Measurements from ENCODE around the gene CNTNAP2. TPM values are rescaled to one million over a fixed set of nuclear protein-coding genes. Genes with fewer than 3 reads are reported as not detected.

The CNTNAP2 gene
- total RNA-seq, 4 donors from 2014 or later, result 0.42 TPM; not detected in 3

- Histone ChIP-seq H3K9me3 (no peaks in the 10 kb centered on the region), H3K36me3 (no peaks in the 10 kb centered on the region), H3K27me3 (no peaks in the 10 kb centered on the region), H3K4me1 (no peaks in the 10 kb centered on the region), H3K4me3 (no peak overlapping the region), H3K27ac (no peak overlapping the region)
- no peak for DNase-seq (ENCODE audit: low spot score in 2 of 2)
- 85 to 93% methylated on average over 4 of the region's 4 CpGs for WGBS, 2 donors
- TF ChIP-seq EP300 (IDR thresholded peaks at IDR 0.05) (no peak), POLR2A (IDR thresholded peaks at IDR 0.05) (no peak), CTCF (IDR thresholded peaks at IDR 0.05) (no peak)
These were observed 1289.0 kb downstream of the CNTNAP2 start for GRCh38 chr7:147405621-147406020.

GRCh38 chr7:147406521-147407135 lies 1290.0 kb downstream of the CNTNAP2 start:
- TF ChIP-seq CTCF (IDR thresholded peaks at IDR 0.05) (no peak), EP300 (IDR thresholded peaks at IDR 0.05) (no peak), POLR2A (IDR thresholded peaks at IDR 0.05) (no peak)

GRCh38 chr7:147411096-147411495 lies 1294.5 kb downstream of the CNTNAP2 start:
- H3K27ac ChIP-seq, result no peak overlapping the region
- H3K27me3 ChIP-seq, result no peaks in the 10 kb centered on the region
- no peak for TF ChIP-seq CTCF (IDR thresholded peaks at IDR 0.05)
- no peak for TF ChIP-seq POLR2A (IDR thresholded peaks at IDR 0.05)
- no peak for TF ChIP-seq EP300 (IDR thresholded peaks at IDR 0.05)
- no peak overlapping the region for H3K4me3 ChIP-seq
- no peaks in the 10 kb centered on the region for H3K9me3 ChIP-seq
- H3K4me1 ChIP-seq, result peaks cover 0 to 17% (median 0%) of the 10 kb centered on the region in 4 donors
- H3K36me3 ChIP-seq, result no peaks in the 10 kb centered on the region
- DNase-seq (ENCODE audit: low spot score in 2 of 2), result no peak

More at GRCh38 chr7:147406521-147407135, 1290.0 kb downstream of the CNTNAP2 start:
- H3K4me3 ChIP-seq, result no peak overlapping the region
- no peaks in the 10 kb centered on the region for H3K9me3 ChIP-seq
- no peaks in the 10 kb centered on the region for H3K4me1 ChIP-seq
- no peaks in the 10 kb centered on the region for H3K36me3 ChIP-seq
- H3K27ac ChIP-seq, result no peak overlapping the region
- 20 to 63% methylated on average over 3 of the region's 3 CpGs for WGBS, 2 donors
- DNase-seq (ENCODE audit: low spot score in 2 of 2), result no peak
- no peaks in the 10 kb centered on the region for H3K27me3 ChIP-seq

GRCh38 chr7:147412109-147412508 lies 1295.5 kb downstream of the CNTNAP2 start:
- no peaks in the 10 kb centered on the region for H3K36me3 ChIP-seq
- H3K4me3 ChIP-seq, result no peak overlapping the region
- no peaks in the 10 kb centered on the region for H3K9me3 ChIP-seq
- no peaks in the 10 kb centered on the region for H3K27me3 ChIP-seq
- peak overlapping the region in 1 of 4 donors; percentile 22 for H3K27ac ChIP-seq
- no peak for DNase-seq (ENCODE audit: low spot score in 2 of 2)
- 49 to 71% methylated on average over 2 of the region's 2 CpGs for WGBS, 2 donors
- no peak for TF ChIP-seq EP300 (IDR thresholded peaks at IDR 0.05)
- TF ChIP-seq CTCF (IDR thresholded peaks at IDR 0.05), result no peak
- TF ChIP-seq POLR2A (IDR thresholded peaks at IDR 0.05), result no peak
- peaks cover 0 to 17% (median 0%) of the 10 kb centered on the region in 4 donors for H3K4me1 ChIP-seq

- TF ChIP-seq CTCF (IDR thresholded peaks at IDR 0.05) (no peak), EP300 (IDR thresholded peaks at IDR 0.05) (no peak), POLR2A (IDR thresholded peaks at IDR 0.05) (no peak)
These were observed 1296.4 kb downstream of the CNTNAP2 start for GRCh38 chr7:147412782-147413556.

More at GRCh38 chr7:147412782-147413556, 1296.4 kb downstream of the CNTNAP2 start:
- Histone ChIP-seq H3K27me3 (no peaks in the 10 kb centered on the region), H3K27ac (no peak overlapping the region), H3K9me3 (no peaks in the 10 kb centered on the region), H3K4me1 (peaks cover 0 to 17% (median 0%) of the 10 kb centered on the region in 4 donors), H3K36me3 (no peaks in the 10 kb centered on the region), H3K4me3 (no peak overlapping the region)
- no peak for DNase-seq (ENCODE audit: low spot score in 2 of 2)
- WGBS, 2 donors, result 39 to 41% methylated on average over 8 of the region's 8 CpGs

All from tibial nerve (tissue), 4 donors.